HL-60/S4 treated with retinoic acid at 250 ng/mL for 4 days and 3 days (cell line): Measurements from ENCODE around the gene NR2C2.

ENCODE experiments used
- in situ Hi-C: fragments of 300-500 bp; cut with MboI; formaldehyde crosslinking; loops from 2 replicates; pipeline ENCODE4 v1.7.0; 2022; ENCODE audit warnings: low sequenced_read_pairs

NR2C2 gene

GRCh38 chr3:15096046-15096445 lies 148.7 kb downstream of the NR2C2 start:
- in situ Hi-C loops: no loop called here

- in situ Hi-C loops: no loop called here
Measured at GRCh38 chr3:15097891-15098290, 150.5 kb downstream of the NR2C2 start.
